PC-9 (cell line): Measurements from ENCODE around the gene MAK. TPM values are rescaled to one million over a fixed set of nuclear protein-coding genes. Genes with fewer than 3 reads are reported as not detected.

Experiments
- BruUV-seq: library from RNA; stranded (reverse); fragments of 400-500 nt; replicated peaks from 2 replicates; lab custom pipeline; 2021; lab: Mats Ljungman, UMichigan
- CTCF ChIA-PET: fragments of 300-600 bp; sonication (Branson Sonifier 250); formaldehyde crosslinking; loops from one replicate; lab custom pipeline; 2022; ENCODE audit warnings: antibody characterized with exemption; lab: Charles Lee
- POLR2A ChIA-PET: fragments of 300-600 bp; sonication (Branson Sonifier 250); formaldehyde crosslinking; loops from one replicate; lab custom pipeline; 2022; ENCODE audit warnings: antibody characterized with exemption; ENCODE audit not compliant: unreplicated experiment; lab: Charles Lee
- DNase-seq, 2 experiments: peaks; one replicate each; pipeline versions ENCODE4 v3.0.0 to v3.0.0-alpha.2; 2015 to 2022; ENCODE audit warnings: mixed read lengths in 1 of 2
- H2AFZ ChIP-seq: fragments of 200-600 bp; sonication (generic); 2 replicates; pipeline ENCODE4 v1.8.1; 2017; ENCODE audit warnings: antibody characterized with exemption
- H3F3A ChIP-seq: fragments of 200-600 bp; sonication (generic); 2 replicates; pipeline ENCODE4 v1.8.1; 2017; ENCODE audit warnings: antibody characterized with exemption, mild to moderate bottlenecking, low read depth; ENCODE audit not compliant: insufficient read depth
- H3K27ac ChIP-seq: fragments of 200-600 bp; sonication (generic); 2 replicates; pipeline ENCODE4 v1.6.1; 2016; ENCODE audit warnings: mixed run types
- H3K27me3 ChIP-seq: fragments of 200-600 bp; sonication (generic); 2 replicates; pipeline ENCODE4 v1.6.1; 2016; ENCODE audit warnings: low read depth, mixed run types; ENCODE audit not compliant: insufficient read depth
- H3K36me3 ChIP-seq: fragments of 200-600 bp; sonication (generic); 2 replicates; pipeline ENCODE4 v1.6.1; 2016; ENCODE audit warnings: low read depth, mixed run types
- H3K4me1 ChIP-seq: fragments of 200-600 bp; sonication (generic); replicated peaks from 2 replicates; pipeline ENCODE4 v1.6.1; 2016; ENCODE audit warnings: mixed run types; ENCODE audit not compliant: insufficient read depth
- H3K4me2 ChIP-seq: fragments of 200-600 bp; sonication (generic); 2 replicates; pipeline ENCODE4 v1.6.1; 2017; ENCODE audit warnings: mixed run types
- H3K4me3 ChIP-seq: fragments of 200-600 bp; sonication (generic); 2 replicates; pipeline ENCODE4 v1.6.1; 2016; ENCODE audit warnings: mixed run types
- H3K79me2 ChIP-seq: fragments of 200-600 bp; sonication (generic); 2 replicates; pipeline ENCODE4 v1.6.1; 2017; ENCODE audit warnings: low read depth, mixed run types
- H3K9me2 ChIP-seq: fragments of 200-600 bp; sonication (generic); 2 replicates; pipeline ENCODE4 v1.8.1; 2017; ENCODE audit warnings: mild to moderate bottlenecking; ENCODE audit not compliant: insufficient read depth
- H3K9me3 ChIP-seq: fragments of 200-600 bp; sonication (generic); 2 replicates; pipeline ENCODE4 v1.8.1; 2016; ENCODE audit warnings: low read depth; ENCODE audit not compliant: insufficient read depth
- H4K20me1 ChIP-seq: fragments of 200-600 bp; sonication (generic); 2 replicates; pipeline ENCODE4 v1.8.1; 2017; ENCODE audit not compliant: insufficient read depth
- CTCF ChIP-seq: fragments of 200-600 bp; sonication (generic); conservative IDR thresholded peaks from 2 replicates; pipeline ENCODE4 v1.6.1; 2017; ENCODE audit warnings: mixed run types, antibody characterized with exemption, mild to moderate bottlenecking, moderate library complexity
- EZH2 ChIP-seq: fragments of 200-600 bp; sonication (generic); IDR thresholded peaks from 2 replicates; pipeline ENCODE4 v1.8.0; 2017; ENCODE audit warnings: antibody characterized with exemption, low read depth
- intact Hi-C: fragments of 100-400 bp; cut with micrococcal nuclease; formaldehyde crosslinking; loops from one replicate; pipeline ENCODE4 v1.10.0; 2022; ENCODE audit not compliant: unreplicated experiment
- total RNA-seq: library from RNA; stranded (reverse); gene quantifications from 2 replicates; pipeline ENCODE4 v1.2.3, GENCODE V29; 2021

The MAK gene
- total RNA-seq, 1 experiment from 2014 or later, result 1.6 TPM

- ChIA-PET CTCF (no interaction called here), POLR2A (no interaction called here)
- Histone ChIP-seq H3K9me3 (no peaks in the 10 kb centered on the region), H4K20me1 (no peaks in the 10 kb centered on the region), H3K79me2 (no peaks in the 10 kb centered on the region), H3K27ac (no peak overlapping the region), H3K9me2 (no peaks in the 10 kb centered on the region), H2AFZ (no peak overlapping the region), H3K4me1 (no peaks in the 10 kb centered on the region), H3F3A (no peaks in the 10 kb centered on the region), H3K27me3 (no peaks in the 10 kb centered on the region), H3K4me3 (no peak overlapping the region), H3K4me2 (no peak overlapping the region), H3K36me3 (no peaks in the 10 kb centered on the region)
- no peak for TF ChIP-seq CTCF
- TF ChIP-seq EZH2, result no peak
- DNase-seq, result no peak
- intact Hi-C loops, result no loop called here
- BruUV-seq, result no TSS peak
Observed at GRCh38 chr6:10778230-10778629, 60.1 kb downstream of the MAK start.

- no peaks in the 10 kb centered on the region for H3F3A ChIP-seq
- H3K36me3 ChIP-seq, result no peaks in the 10 kb centered on the region
- no peak overlapping the region for H3K27ac ChIP-seq
- intact Hi-C loops, result no loop called here
- no peak for DNase-seq
- no peaks in the 10 kb centered on the region for H4K20me1 ChIP-seq
- CTCF ChIA-PET, result no interaction called here
- no peaks in the 10 kb centered on the region for H3K79me2 ChIP-seq
- H3K9me3 ChIP-seq, result no peaks in the 10 kb centered on the region
- no TSS peak for BruUV-seq
- POLR2A ChIA-PET, result no interaction called here
- H3K4me1 ChIP-seq, result no peaks in the 10 kb centered on the region
- H3K27me3 ChIP-seq, result no peaks in the 10 kb centered on the region
- no peak overlapping the region for H3K4me2 ChIP-seq
- no peaks in the 10 kb centered on the region for H3K9me2 ChIP-seq
- H2AFZ ChIP-seq, result no peak overlapping the region
- H3K4me3 ChIP-seq, result no peak overlapping the region
- TF ChIP-seq CTCF, result no peak
- no peak for TF ChIP-seq EZH2
Observed at GRCh38 chr6:10771371-10771894, 66.9 kb downstream of the MAK start.

GRCh38 chr6:10769419-10769818 lies 68.9 kb downstream of the MAK start:
- no peak for DNase-seq
- intact Hi-C loops, result no loop called here
- H3F3A ChIP-seq, result no peaks in the 10 kb centered on the region
- no peak overlapping the region for H3K4me3 ChIP-seq
- no peak overlapping the region for H2AFZ ChIP-seq
- POLR2A ChIA-PET, result no interaction called here
- H3K36me3 ChIP-seq, result no peaks in the 10 kb centered on the region
- no peak overlapping the region for H3K27ac ChIP-seq
- TF ChIP-seq EZH2, result no peak
- no peak for TF ChIP-seq CTCF
- no peaks in the 10 kb centered on the region for H3K79me2 ChIP-seq
- no peaks in the 10 kb centered on the region for H3K9me3 ChIP-seq
- no peaks in the 10 kb centered on the region for H4K20me1 ChIP-seq
- CTCF ChIA-PET, result no interaction called here
- H3K4me1 ChIP-seq, result no peaks in the 10 kb centered on the region
- H3K9me2 ChIP-seq, result no peaks in the 10 kb centered on the region
- no peak overlapping the region for H3K4me2 ChIP-seq
- BruUV-seq, result no TSS peak
- H3K27me3 ChIP-seq, result no peaks in the 10 kb centered on the region
